Measurements from ENCODE around the gene PTPRG. TPM values are rescaled to one million over a fixed set of nuclear protein-coding genes. Genes with fewer than 3 reads are reported as not detected.

The PTPRG gene
- total RNA-seq, 1 donor from 2014 or later = 4.2 TPM

GRCh38 chr3:62113092-62113491 is 551.7 kb downstream of the PTPRG start:
- no peaks in the 10 kb centered on the region for H3K27me3 Mint-ChIP-seq
- H3K4me1 Mint-ChIP-seq = no peaks in the 10 kb centered on the region
- intact Hi-C loops (cut with micrococcal nuclease) = no loop called here

GRCh38 chr3:62114763-62115162 is 553.4 kb downstream of the PTPRG start:
- DNase-seq = no peak
- intact Hi-C loops (cut with micrococcal nuclease) = no loop called here
- Mint-ChIP-seq H3K4me1 (no peaks in the 10 kb centered on the region), H3K9me3 (no peaks in the 10 kb centered on the region), H3K36me3 (ENCODE audit: low read depth) (no peaks in the 10 kb centered on the region), H3K27me3 (no peaks in the 10 kb centered on the region), H3K4me3 (no peak overlapping the region), H3K27ac (no peak overlapping the region)

More at GRCh38 chr3:62113092-62113491, 551.7 kb downstream of the PTPRG start:
- Mint-ChIP-seq H3K9me3 (no peaks in the 10 kb centered on the region), H3K27ac (no peak overlapping the region), H3K4me3 (no peak overlapping the region), H3K36me3 (ENCODE audit: low read depth) (no peaks in the 10 kb centered on the region)
- no peak for DNase-seq

DNA sequence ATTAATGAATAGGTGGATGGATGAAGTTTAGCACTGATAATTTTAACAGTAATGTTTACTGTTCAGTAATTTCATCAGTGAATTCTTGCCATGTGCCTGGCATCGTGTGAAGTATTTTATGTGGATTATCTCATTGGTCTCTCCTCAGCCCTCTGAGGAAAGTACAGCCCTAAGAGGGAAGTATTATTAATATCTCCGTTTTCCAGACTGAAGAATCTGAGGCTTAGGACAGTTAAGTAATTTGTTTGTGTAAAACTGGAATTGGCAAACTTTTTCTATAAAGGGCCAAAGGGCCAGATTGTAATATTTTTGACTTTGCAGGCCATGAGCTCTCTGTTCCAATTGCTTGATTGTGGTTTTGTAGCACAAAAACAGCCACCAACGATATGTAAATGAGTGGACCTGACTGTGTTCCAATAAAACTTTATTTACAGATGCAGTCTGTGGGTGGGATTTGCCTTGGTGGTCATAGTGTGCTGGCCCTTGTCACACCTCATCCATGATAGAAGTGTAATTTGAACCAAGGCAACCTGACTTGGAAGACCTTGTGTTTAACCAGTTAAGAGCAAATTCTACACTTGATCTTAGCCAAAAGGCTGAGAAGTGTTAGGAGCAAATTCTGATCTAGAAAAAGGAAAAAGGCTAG is 556.7 kb downstream of the PTPRG start:
- no peak for DNase-seq
- H3K9me3 Mint-ChIP-seq = no peaks in the 10 kb centered on the region
- H3K36me3 Mint-ChIP-seq (ENCODE audit: low read depth) = no peaks in the 10 kb centered on the region
- intact Hi-C loops (cut with micrococcal nuclease) = no loop called here
- no peaks in the 10 kb centered on the region for H3K27me3 Mint-ChIP-seq
- no peak overlapping the region for H3K27ac Mint-ChIP-seq
- H3K4me1 Mint-ChIP-seq = no peaks in the 10 kb centered on the region
- H3K4me3 Mint-ChIP-seq = no peak overlapping the region

DNA sequence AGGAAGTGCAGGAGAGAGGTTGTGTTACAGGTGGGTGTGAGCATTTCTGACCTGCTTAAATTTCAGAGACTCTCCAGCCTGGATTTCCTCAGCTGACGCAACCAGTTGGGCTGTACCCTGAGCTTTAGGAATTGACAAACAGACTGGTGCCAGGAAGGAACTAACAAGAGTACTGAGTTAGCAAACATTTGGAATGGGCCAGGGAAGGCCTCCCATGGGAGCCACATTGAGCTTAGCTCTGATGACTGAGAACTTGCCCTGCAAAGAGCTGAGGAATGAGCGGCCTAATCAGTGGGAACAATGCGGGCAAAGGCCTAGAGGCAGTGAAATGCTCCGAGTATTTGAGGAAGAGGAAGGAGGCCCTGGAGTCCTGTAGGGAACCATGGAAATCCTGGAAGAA is 557.8 kb downstream of the PTPRG start:
- Mint-ChIP-seq H3K36me3 (ENCODE audit: low read depth) (no peaks in the 10 kb centered on the region), H3K27ac (no peak overlapping the region), H3K4me1 (no peaks in the 10 kb centered on the region), H3K9me3 (no peaks in the 10 kb centered on the region), H3K27me3 (no peaks in the 10 kb centered on the region), H3K4me3 (no peak overlapping the region)
- intact Hi-C loops (cut with micrococcal nuclease) = no loop called here
- no peak for DNase-seq

DNA sequence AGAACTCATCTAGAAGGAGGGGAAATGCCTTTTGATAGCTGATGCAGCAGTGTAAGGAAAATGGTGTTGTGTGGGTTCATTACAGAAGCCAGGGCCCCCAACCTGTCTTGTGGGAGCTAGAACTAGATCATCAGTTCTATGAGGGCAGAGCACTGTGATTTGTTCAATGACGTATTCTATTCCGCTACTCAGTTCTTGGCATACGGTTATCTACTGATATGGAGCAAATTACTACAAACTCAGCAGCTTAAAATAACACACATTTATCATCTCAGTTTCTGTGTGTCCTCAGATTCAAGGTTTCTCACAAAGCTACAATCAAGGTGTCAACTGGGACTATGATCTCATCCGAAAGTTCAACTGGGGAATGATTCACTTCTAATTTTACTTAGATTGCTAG is 561.4 kb downstream of the PTPRG start:
- H3K9me3 Mint-ChIP-seq = no peaks in the 10 kb centered on the region
- H3K27ac Mint-ChIP-seq = no peak overlapping the region
- H3K36me3 Mint-ChIP-seq (ENCODE audit: low read depth) = no peaks in the 10 kb centered on the region
- H3K4me3 Mint-ChIP-seq = no peak overlapping the region
- intact Hi-C loops (cut with micrococcal nuclease) = no loop called here
- H3K27me3 Mint-ChIP-seq = no peaks in the 10 kb centered on the region
- no peaks in the 10 kb centered on the region for H3K4me1 Mint-ChIP-seq
- no peak for DNase-seq

DNA sequence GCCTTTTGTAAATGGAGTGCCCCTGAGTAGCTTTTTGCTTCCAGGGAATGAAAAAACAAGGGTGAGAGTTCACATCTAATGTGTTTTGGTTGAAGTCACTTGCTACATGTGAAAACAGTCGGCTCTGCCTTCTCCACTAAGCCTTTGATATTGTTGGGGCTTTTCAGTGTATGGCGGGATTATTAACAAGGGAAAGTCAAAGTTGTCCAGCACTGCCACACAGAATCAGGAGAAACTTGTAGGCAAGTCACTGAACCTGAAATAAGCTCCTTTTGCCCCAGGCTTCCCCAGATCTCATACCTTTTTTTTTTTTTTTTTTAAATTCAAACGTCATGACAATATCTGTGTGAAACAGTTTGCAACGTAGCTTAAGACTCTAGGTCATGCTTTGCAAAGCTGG is 564.0 kb downstream of the PTPRG start:
- Mint-ChIP-seq H3K36me3 (ENCODE audit: low read depth) (no peaks in the 10 kb centered on the region), H3K9me3 (no peaks in the 10 kb centered on the region), H3K4me3 (no peak overlapping the region), H3K4me1 (no peaks in the 10 kb centered on the region), H3K27me3 (no peaks in the 10 kb centered on the region), H3K27ac (no peak overlapping the region)
- no peak for DNase-seq
- intact Hi-C loops (cut with micrococcal nuclease) = no loop called here

DNA sequence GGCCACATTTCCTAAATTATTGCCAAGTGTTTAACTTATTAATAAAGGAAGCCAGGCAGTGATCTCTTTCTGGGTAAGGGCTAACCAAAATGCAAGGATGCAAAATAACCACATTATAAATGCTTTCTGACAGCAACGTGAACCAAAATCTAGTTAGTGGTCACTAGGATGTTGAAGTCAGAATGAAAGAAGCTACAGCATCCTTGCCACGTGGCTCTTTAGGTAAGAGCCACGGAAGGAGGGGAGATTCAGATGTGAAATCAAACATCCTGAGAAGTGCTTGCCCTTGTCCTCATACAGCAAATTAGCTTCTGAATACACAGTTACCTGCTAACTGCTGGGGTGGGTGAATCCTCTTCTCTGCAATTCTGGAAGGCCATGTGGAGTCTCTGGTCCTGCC is 565.7 kb downstream of the PTPRG start:
- Mint-ChIP-seq H3K27me3 (no peaks in the 10 kb centered on the region), H3K4me3 (no peak overlapping the region), H3K4me1 (no peaks in the 10 kb centered on the region), H3K27ac (no peak overlapping the region), H3K9me3 (no peaks in the 10 kb centered on the region), H3K36me3 (ENCODE audit: low read depth) (no peaks in the 10 kb centered on the region)
- no peak for DNase-seq
- intact Hi-C loops (cut with micrococcal nuclease) = no loop called here

DNA sequence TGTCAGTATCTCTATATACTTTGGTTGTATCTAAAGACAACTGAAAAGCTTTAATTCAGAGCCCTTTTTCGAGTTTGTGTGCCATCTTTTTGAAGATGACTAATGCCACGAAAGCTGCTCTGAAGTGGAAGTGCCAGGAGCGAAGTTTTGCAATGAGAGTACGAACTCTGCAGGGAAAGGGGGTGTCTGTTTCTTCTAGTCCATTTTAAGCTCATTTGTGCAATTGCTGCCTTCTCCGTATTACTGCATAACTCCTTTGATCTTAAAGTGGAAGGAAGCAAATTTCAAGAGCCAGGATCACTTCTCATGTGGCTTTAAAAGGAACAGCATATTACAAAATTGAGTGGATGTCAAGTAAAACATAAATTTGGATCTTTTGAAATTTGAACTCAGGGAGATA is 566.7 kb downstream of the PTPRG start:
- Mint-ChIP-seq H3K36me3 (ENCODE audit: low read depth) (no peaks in the 10 kb centered on the region), H3K4me1 (no peaks in the 10 kb centered on the region), H3K4me3 (no peak overlapping the region), H3K9me3 (no peaks in the 10 kb centered on the region), H3K27ac (no peak overlapping the region), H3K27me3 (no peaks in the 10 kb centered on the region)
- intact Hi-C loops (cut with micrococcal nuclease) = no loop called here
- no peak for DNase-seq

GRCh38 chr3:62128681-62129080 is 567.3 kb downstream of the PTPRG start:
- Mint-ChIP-seq H3K4me3 (no peak overlapping the region), H3K27ac (no peak overlapping the region), H3K27me3 (peaks cover 2% of the 10 kb centered on the region), H3K9me3 (no peaks in the 10 kb centered on the region), H3K4me1 (no peaks in the 10 kb centered on the region), H3K36me3 (ENCODE audit: low read depth) (no peaks in the 10 kb centered on the region)
- DNase-seq = no peak
- intact Hi-C loops (cut with micrococcal nuclease) = no loop called here

DNA sequence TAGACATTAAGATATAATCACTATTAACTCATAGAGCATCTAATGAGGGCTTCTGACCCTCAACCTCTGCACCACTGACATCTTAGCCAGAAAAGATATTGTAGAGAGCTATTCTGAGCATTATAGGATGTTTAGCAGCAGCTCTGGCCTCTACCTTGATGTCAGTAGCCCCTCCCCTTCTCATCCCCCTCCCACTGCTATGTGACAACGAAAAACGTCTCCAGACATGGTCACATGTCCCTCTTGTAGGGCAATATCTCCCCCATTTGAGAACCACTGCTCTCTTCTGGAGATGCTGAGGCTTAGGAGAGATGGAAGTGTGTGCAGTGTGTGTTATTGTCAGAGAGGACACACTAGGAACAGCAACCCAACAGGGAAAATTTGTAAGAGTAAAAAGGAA is 569.7 kb downstream of the PTPRG start:
- no peaks in the 10 kb centered on the region for H3K4me1 Mint-ChIP-seq
- no peaks in the 10 kb centered on the region for H3K36me3 Mint-ChIP-seq (ENCODE audit: low read depth)

GRCh38 chr3:62131620-62132019 is 570.2 kb downstream of the PTPRG start:
- DNase-seq = no peak
- no peak overlapping the region for H3K4me3 Mint-ChIP-seq
- no peaks in the 10 kb centered on the region for H3K4me1 Mint-ChIP-seq
- no peaks in the 10 kb centered on the region for H3K36me3 Mint-ChIP-seq (ENCODE audit: low read depth)
- peaks cover 2% of the 10 kb centered on the region for H3K27me3 Mint-ChIP-seq
- intact Hi-C loops (cut with micrococcal nuclease) = no loop called here
- H3K27ac Mint-ChIP-seq = no peak overlapping the region
- H3K9me3 Mint-ChIP-seq = no peaks in the 10 kb centered on the region

More for the DNA sequence above, 569.7 kb downstream of the PTPRG start:
- Mint-ChIP-seq H3K9me3 (no peaks in the 10 kb centered on the region), H3K27ac (no peak overlapping the region), H3K27me3 (peaks cover 2% of the 10 kb centered on the region), H3K4me3 (no peak overlapping the region)
- intact Hi-C loops (cut with micrococcal nuclease) = no loop called here
- DNase-seq = no peak

DNA sequence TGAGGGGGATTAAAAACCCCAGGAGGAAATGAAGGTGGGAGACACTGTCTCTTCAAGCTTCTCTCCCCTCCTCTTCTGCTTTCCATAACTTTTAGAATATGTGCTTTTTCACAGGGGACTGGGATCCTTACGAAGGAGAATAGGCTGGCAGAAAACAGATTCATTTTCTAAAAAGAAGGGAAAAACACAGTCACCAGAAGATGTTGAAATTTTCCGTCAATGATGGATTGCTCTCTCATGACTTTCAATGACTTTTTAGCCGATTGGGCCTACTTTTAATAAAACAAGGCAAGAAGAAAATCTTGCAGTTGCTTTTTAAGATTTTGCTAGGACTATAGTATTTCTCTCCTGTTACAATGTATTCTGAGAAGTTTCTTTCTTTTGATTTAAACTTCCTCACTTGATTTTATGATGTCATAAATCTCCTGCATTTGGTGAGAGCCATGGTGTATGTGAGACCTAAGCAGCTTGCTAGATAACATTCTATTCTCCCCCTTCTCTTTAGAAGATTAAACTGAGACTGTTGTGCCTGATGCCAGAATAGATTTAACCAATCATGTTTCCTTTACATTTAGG is 570.7 kb downstream of the PTPRG start:
- Mint-ChIP-seq H3K27ac (no peak overlapping the region), H3K9me3 (no peaks in the 10 kb centered on the region), H3K4me1 (no peaks in the 10 kb centered on the region), H3K27me3 (peaks cover 2% of the 10 kb centered on the region), H3K4me3 (no peak overlapping the region), H3K36me3 (ENCODE audit: low read depth) (no peaks in the 10 kb centered on the region)
- DNase-seq = no peak
- intact Hi-C loops (cut with micrococcal nuclease) = no loop called here

DNA sequence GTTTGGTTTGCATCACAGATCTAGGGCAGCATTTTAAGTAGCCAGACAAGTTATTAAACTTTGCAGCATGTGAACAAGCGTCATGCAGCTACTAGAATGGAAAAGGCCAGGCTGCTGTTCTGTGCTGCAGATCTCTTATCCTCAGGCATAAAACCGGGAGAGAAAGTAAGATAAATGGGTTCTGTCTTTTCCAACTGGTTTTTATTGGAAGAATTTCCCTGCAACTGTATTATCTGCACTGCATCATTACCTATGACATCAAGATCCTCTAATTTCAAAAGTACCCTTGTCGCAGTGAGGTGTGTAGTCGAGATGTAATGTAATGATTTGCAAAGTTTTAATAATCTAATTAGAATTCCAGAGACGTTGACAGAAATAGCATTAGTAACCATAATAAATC is 571.6 kb downstream of the PTPRG start:
- DNase-seq = no peak
- Mint-ChIP-seq H3K36me3 (ENCODE audit: low read depth) (no peaks in the 10 kb centered on the region), H3K9me3 (no peaks in the 10 kb centered on the region), H3K4me3 (no peak overlapping the region), H3K4me1 (no peaks in the 10 kb centered on the region), H3K27me3 (peaks cover 2% of the 10 kb centered on the region), H3K27ac (no peak overlapping the region)
- intact Hi-C loops (cut with micrococcal nuclease) = no loop called here

GRCh38 chr3:62134061-62134496 is 572.7 kb downstream of the PTPRG start:
- peaks cover 2% of the 10 kb centered on the region for H3K27me3 Mint-ChIP-seq
- intact Hi-C loops (cut with micrococcal nuclease) = no loop called here
- DNase-seq = no peak
- H3K36me3 Mint-ChIP-seq (ENCODE audit: low read depth) = no peaks in the 10 kb centered on the region
- H3K27ac Mint-ChIP-seq = no peak overlapping the region
- H3K9me3 Mint-ChIP-seq = no peaks in the 10 kb centered on the region
- no peaks in the 10 kb centered on the region for H3K4me1 Mint-ChIP-seq
- H3K4me3 Mint-ChIP-seq = no peak overlapping the region

- DNase-seq = no peak
- Mint-ChIP-seq H3K4me1 (no peaks in the 10 kb centered on the region), H3K9me3 (no peaks in the 10 kb centered on the region), H3K27ac (no peak overlapping the region), H3K36me3 (ENCODE audit: low read depth) (no peaks in the 10 kb centered on the region), H3K27me3 (peaks cover 2% of the 10 kb centered on the region), H3K4me3 (no peak overlapping the region)
- intact Hi-C loops (cut with micrococcal nuclease) = no loop called here
These were observed 574.4 kb downstream of the PTPRG start for GRCh38 chr3:62135741-62136140.

All from activated CD4-positive, alpha-beta T cell treated with anti-CD3 and anti-CD28 coated beads, Interleukin-2, amount 10 ng/mL, durations not matched to agents 24 days and 14 days (primary cell).